NCI-H1694 (cell line): Measurements from ENCODE around the gene FGD5.

Source experiments
- DNase-seq: peaks from one replicate; lab custom pipeline; 2025; lab: John Stamatoyannopoulos, UW

Gene FGD5

GRCh38 chr3:14906355-14906971, 87.7 kb downstream of the FGD5 start:
- DNase-seq: no peak

- no peak for DNase-seq
These were observed 88.5 kb downstream of the FGD5 start for GRCh38 chr3:14907043-14907966.

- DNase-seq: no peak
These were observed 90.5 kb downstream of the FGD5 start for GRCh38 chr3:14909250-14909649.

GRCh38 chr3:14911651-14912050, 92.9 kb downstream of the FGD5 start:
- DNase-seq: no peak

- no peak for DNase-seq
These were observed 94.5 kb downstream of the FGD5 start for GRCh38 chr3:14913071-14913925.

GRCh38 chr3:14913926-14914778, 95.4 kb downstream of the FGD5 start:
- no peak for DNase-seq

GRCh38 chr3:14914779-14915117, 96.0 kb downstream of the FGD5 start:
- no peak for DNase-seq

- DNase-seq: no peak
These were observed 97.0 kb downstream of the FGD5 start for GRCh38 chr3:14915636-14916222.

- no peak for DNase-seq
These were observed 99.6 kb downstream of the FGD5 start for GRCh38 chr3:14918356-14918860.

- no peak for DNase-seq
These were observed 101.8 kb downstream of the FGD5 start for GRCh38 chr3:14920536-14920935.

GRCh38 chr3:14921034-14921616, 102.4 kb downstream of the FGD5 start:
- DNase-seq: peak; percentile 34

- DNase-seq: no peak
These were observed 103.3 kb downstream of the FGD5 start for GRCh38 chr3:14921811-14922705.

- DNase-seq: no peak
These were observed 104.1 kb downstream of the FGD5 start for GRCh38 chr3:14922863-14923262.

GRCh38 chr3:14923476-14923875, 104.7 kb downstream of the FGD5 start:
- DNase-seq: no peak

GRCh38 chr3:14925729-14926591, 107.2 kb downstream of the FGD5 start:
- DNase-seq: peak; percentile 32

GRCh38 chr3:14926592-14926991, 107.8 kb downstream of the FGD5 start:
- no peak for DNase-seq

GRCh38 chr3:14927308-14927707, 108.5 kb downstream of the FGD5 start:
- DNase-seq: no peak

- no peak for DNase-seq
These were observed 110.7 kb downstream of the FGD5 start for GRCh38 chr3:14929310-14930074.
